Glutamatergic neuron (in vitro differentiated cells): ENCODE results near the gene JUN. TPM values are rescaled to one million over a fixed set of nuclear protein-coding genes. Genes with fewer than 3 reads are reported as not detected.

Experiments
- DNase-seq: peaks from one replicate; pipeline ENCODE4 v3.0.0; 2022
- H3K27ac Mint-ChIP-seq: one replicate; pipeline ENCODE4 v1.8.0; 2020; ENCODE audit warnings: mild to moderate bottlenecking, mixed read lengths, inconsistent platforms; ENCODE audit not compliant: unreplicated experiment
- H3K27me3 Mint-ChIP-seq: one replicate; pipeline ENCODE4 v1.8.0; 2020; ENCODE audit warnings: mild to moderate bottlenecking, moderate library complexity, mixed read lengths, inconsistent platforms; ENCODE audit not compliant: unreplicated experiment
- H3K36me3 Mint-ChIP-seq: one replicate; pipeline ENCODE4 v1.8.0; 2020; ENCODE audit warnings: mild to moderate bottlenecking, mixed read lengths, inconsistent platforms; ENCODE audit not compliant: unreplicated experiment
- H3K4me1 Mint-ChIP-seq: one replicate; pipeline ENCODE4 v1.8.0; 2020; ENCODE audit warnings: mild to moderate bottlenecking, low read depth, mixed read lengths, inconsistent platforms; ENCODE audit not compliant: unreplicated experiment
- H3K4me3 Mint-ChIP-seq: one replicate; pipeline ENCODE4 v1.8.0; 2020; ENCODE audit warnings: mild to moderate bottlenecking, mixed read lengths, inconsistent platforms; ENCODE audit not compliant: unreplicated experiment
- H3K9me3 Mint-ChIP-seq: one replicate; pipeline ENCODE4 v1.8.0; 2020; ENCODE audit warnings: mild to moderate bottlenecking, moderate library complexity, mixed read lengths, inconsistent platforms; ENCODE audit not compliant: unreplicated experiment
- total RNA-seq: library from RNA; stranded (reverse); fragmentation: NEBNext Ultra II Directional; extraction: Animal tissue kit (Norgen Biotek cat#: 25700); gene quantifications from one replicate; pipeline ENCODE4 v1.2.1, GENCODE V29; 2021; ENCODE audit not compliant: unreplicated experiment
- TF ChIP-seq, protein P1 (sequence below): fragments of 200-600 bp; sonication (generic); IDR thresholded peaks from one replicate; pipeline ENCODE4 v1.5.0; 2021; ENCODE audit not compliant: partially characterized antibody, unreplicated experiment

The JUN gene
- total RNA-seq, 1 donor from 2014 or later = 83.1 TPM

DNA sequence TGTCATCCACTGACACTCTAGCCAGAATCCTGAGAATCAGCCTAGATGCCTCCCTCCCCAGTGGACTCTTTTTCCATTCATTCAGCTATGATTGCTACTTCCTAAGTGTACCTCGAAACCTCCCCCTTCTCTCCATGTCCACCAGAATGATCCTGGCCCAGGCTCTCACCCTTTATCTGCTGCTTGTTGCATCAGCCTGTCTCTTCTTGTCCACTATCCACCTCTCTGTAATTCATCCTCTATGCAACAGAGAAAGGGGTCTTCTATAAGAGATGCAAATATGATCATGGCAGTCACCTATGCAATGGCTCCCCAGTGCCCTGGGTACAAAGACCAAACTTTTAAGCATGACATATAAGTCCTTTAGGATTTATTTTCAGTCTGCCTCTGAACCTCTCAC lies 37.7 kb downstream of the JUN start:
- Mint-ChIP-seq H3K4me3 (no peak overlapping the region), H3K4me1 (peaks cover 2% of the 10 kb centered on the region), H3K9me3 (peaks cover 1% of the 10 kb centered on the region), H3K27me3 (peaks cover 6% of the 10 kb centered on the region), H3K27ac (no peak overlapping the region), H3K36me3 (no peaks in the 10 kb centered on the region)
- TF ChIP-seq, protein P1, sequence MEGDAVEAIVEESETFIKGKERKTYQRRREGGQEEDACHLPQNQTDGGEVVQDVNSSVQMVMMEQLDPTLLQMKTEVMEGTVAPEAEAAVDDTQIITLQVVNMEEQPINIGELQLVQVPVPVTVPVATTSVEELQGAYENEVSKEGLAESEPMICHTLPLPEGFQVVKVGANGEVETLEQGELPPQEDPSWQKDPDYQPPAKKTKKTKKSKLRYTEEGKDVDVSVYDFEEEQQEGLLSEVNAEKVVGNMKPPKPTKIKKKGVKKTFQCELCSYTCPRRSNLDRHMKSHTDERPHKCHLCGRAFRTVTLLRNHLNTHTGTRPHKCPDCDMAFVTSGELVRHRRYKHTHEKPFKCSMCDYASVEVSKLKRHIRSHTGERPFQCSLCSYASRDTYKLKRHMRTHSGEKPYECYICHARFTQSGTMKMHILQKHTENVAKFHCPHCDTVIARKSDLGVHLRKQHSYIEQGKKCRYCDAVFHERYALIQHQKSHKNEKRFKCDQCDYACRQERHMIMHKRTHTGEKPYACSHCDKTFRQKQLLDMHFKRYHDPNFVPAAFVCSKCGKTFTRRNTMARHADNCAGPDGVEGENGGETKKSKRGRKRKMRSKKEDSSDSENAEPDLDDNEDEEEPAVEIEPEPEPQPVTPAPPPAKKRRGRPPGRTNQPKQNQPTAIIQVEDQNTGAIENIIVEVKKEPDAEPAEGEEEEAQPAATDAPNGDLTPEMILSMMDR = no peak
- no peak for DNase-seq

DNA sequence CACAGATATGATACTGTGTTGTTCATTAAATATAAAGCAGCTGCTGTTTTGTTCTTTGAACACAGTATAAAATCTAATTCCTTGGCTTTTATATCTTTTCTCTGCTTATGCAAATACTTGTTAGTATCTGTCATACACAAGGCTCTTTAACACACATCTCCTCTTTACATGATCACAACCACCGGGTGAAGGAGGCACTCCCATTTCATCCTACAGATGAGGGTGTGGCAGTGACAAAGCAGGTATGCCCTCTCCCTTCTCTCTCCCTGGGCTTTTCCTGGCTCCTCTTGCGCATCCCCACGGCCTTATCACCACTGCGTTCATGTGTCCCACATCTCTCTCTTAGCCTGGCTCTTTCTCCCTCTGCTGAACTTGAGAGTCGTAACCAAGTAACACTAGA lies 38.2 kb downstream of the JUN start:
- Mint-ChIP-seq H3K36me3 (no peaks in the 10 kb centered on the region), H3K4me3 (no peak overlapping the region)

DNA sequence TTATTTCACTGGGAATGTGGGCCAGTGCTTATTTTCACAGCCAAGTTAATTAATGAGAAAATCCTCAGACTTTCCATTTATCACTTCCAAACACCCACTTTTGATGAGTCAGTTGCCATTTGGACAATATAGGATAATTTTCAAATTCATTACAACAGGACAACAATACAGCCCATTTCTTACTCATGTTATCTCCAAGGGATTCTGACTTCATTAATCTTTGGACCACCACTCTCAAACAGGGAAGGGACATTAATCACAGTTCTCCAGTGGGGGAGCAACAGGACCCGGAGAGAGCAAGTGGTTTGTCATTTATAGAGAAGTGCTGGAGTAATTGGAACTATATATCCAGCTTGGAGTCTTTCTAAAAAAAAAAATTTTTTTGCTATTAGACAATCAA lies 38.7 kb downstream of the JUN start:
- no peaks in the 10 kb centered on the region for H3K36me3 Mint-ChIP-seq
- peaks cover 1% of the 10 kb centered on the region for H3K9me3 Mint-ChIP-seq
- H3K4me3 Mint-ChIP-seq = no peak overlapping the region
- H3K4me1 Mint-ChIP-seq = peaks cover 2% of the 10 kb centered on the region
- peaks cover 6% of the 10 kb centered on the region for H3K27me3 Mint-ChIP-seq
- DNase-seq = no peak
- H3K27ac Mint-ChIP-seq = no peak overlapping the region
- TF ChIP-seq, protein P1 = no peak

More for the DNA sequence above, 38.2 kb downstream of the JUN start:
- Mint-ChIP-seq H3K27ac (no peak overlapping the region), H3K9me3 (peaks cover 1% of the 10 kb centered on the region), H3K27me3 (peaks cover 6% of the 10 kb centered on the region), H3K4me1 (peaks cover 2% of the 10 kb centered on the region)
- DNase-seq = no peak
- TF ChIP-seq, protein P1 = no peak

DNA sequence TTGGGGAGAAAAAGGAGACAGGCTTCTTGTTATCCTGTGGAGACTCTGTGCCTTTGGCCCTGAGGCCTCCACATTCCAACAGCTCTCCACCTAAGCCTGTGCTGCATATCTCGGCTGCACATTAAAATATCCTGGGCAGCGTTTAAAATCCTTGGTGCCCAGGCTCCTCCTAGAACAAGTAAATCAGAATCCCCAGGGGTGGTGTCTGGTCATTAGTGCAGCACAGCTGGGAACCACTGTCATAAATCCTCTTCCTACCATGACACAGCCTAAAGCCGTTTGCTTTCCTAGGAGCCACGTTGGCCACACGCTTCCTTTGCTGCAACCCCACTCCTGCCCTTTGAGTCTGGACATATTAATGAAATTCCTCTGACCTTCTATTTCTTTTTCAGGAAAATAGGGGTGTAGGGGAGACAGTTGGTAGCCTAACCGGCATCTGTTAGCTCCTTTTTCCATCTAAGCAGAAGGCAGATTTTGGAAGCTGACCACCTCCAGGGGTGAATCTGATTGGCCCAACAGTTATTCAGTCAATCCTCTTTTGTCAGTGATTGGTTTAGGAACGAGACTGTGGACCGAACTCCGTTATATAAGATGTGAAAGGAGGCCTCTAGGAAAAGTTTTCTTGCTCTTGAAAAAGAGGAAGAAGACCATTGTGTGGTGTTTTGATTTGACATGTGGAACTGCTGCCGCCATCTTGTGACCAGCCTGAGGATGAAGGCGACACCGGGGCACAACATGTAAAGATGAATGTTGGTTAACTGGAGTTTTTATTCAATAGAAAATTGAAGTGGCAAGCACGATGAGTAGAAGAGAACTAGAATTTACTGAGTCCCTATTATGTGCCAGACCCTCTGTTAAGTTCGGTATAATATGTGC lies 41.9 kb downstream of the JUN start:
- TF ChIP-seq, protein P1 = no peak
- Mint-ChIP-seq H3K27me3 (peaks cover 6% of the 10 kb centered on the region), H3K4me1 (peaks cover 2% of the 10 kb centered on the region), H3K36me3 (no peaks in the 10 kb centered on the region), H3K4me3 (no peak overlapping the region), H3K27ac (no peak overlapping the region), H3K9me3 (no peaks in the 10 kb centered on the region)
- no peak for DNase-seq

DNA sequence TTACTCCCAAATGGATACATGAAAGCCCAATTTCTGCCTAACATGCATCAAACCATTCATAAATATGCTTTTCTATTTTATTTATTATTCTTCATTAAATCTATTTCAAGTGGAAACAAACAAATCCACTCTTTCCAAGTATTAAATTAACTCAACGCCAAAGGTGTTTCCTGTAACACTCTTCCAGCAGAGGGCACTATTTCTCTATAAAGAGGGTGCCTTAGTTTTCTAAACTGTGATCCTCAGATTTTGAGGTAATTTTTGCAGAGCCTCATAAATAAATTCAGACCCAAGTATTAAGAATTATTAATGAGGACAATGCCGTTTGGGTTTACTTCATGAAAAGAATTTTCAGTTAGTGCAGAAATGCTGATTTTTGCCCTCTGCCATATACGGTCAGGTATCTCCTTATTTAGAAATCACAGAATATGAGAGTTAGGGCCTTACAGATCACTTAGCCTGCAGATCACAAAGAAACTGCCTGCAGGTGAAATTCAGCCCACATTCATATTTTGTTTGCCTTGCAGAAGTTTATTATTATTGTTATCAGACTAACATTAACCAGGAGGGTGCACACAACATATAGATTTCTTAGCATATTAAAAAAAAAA lies 43.9 kb downstream of the JUN start:
- peaks cover under 1% of the 10 kb centered on the region for H3K36me3 Mint-ChIP-seq
- no peak for DNase-seq
- H3K4me1 Mint-ChIP-seq = peaks cover 2% of the 10 kb centered on the region
- H3K27me3 Mint-ChIP-seq = peaks cover 8% of the 10 kb centered on the region
- no peak overlapping the region for H3K4me3 Mint-ChIP-seq
- no peak overlapping the region for H3K27ac Mint-ChIP-seq
- TF ChIP-seq, protein P1 = peak; percentile 87
- no peaks in the 10 kb centered on the region for H3K9me3 Mint-ChIP-seq
